Upper lobe of left lung (tissue), 6 donors: ENCODE data around the gene CFAP43. TPM values are rescaled to one million over a fixed set of nuclear protein-coding genes. Genes with fewer than 3 reads are reported as not detected.

Experiments
- ATAC-seq, 2 donors: fragments of 200-7000 bp; cut with Tn5 transposase; one replicate each; pipeline ENCODE4 v1.9.1; 2022; ENCODE audit warnings: mild to moderate bottlenecking in 2 of 2, moderate library complexity in 2 of 2; ENCODE audit not compliant: low FRiP score in 2 of 2
- DNase-seq, 2 donors: peaks; one replicate each; pipeline ENCODE4 v3.0.0-alpha.2; 2019 to 2020
- H3K27ac ChIP-seq, 4 donors: fragments of 200-600 bp; sonication (generic); one replicate each; pipeline ENCODE4 v1.5.1; 2016 to 2019
- H3K27me3 ChIP-seq, 4 donors: fragments of 200-600 bp; sonication (generic); one replicate each; pipeline ENCODE4 v1.5.1; 2017 to 2019
- H3K36me3 ChIP-seq, 4 donors: fragments of 200-600 bp; sonication (generic); one replicate each; pipeline ENCODE4 v1.5.1; 2016 to 2019
- H3K4me1 ChIP-seq, 4 donors: fragments of 200-600 bp; sonication (generic); one replicate each; pipeline ENCODE4 v1.5.1; 2018 to 2019
- H3K4me3 ChIP-seq, 4 donors: fragments of 200-600 bp; sonication (generic); one replicate each; pipeline ENCODE4 v1.5.1; 2017 to 2019; ENCODE audit warnings: mild to moderate bottlenecking in 2 of 4, moderate library complexity in 1 of 4
- H3K9me3 ChIP-seq, 4 donors: fragments of 200-600 bp; sonication (generic); one replicate each; pipeline ENCODE4 v1.5.1; 2018 to 2019
- EP300 ChIP-seq, 4 donors: sonication (generic); formaldehyde crosslinking; IDR thresholded peaks; one replicate each; pipeline ENCODE4 v1.5.1; 2017; ENCODE audit warnings: antibody characterized with exemption in 4 of 4, control low read depth in 2 of 4
- POLR2A ChIP-seq, 4 donors: fragments of 450-650 bp; IDR thresholded peaks; one replicate each; pipeline ENCODE4 v1.5.1; 2016 to 2017; ENCODE audit warnings: antibody characterized with exemption in 4 of 4, mild to moderate bottlenecking in 2 of 4
- POLR2AphosphoS5 ChIP-seq, 2 donors: sonication (generic); formaldehyde crosslinking; IDR thresholded peaks; one replicate each; pipeline ENCODE4 v1.5.1; 2017; ENCODE audit warnings: antibody characterized with exemption in 2 of 2
- WGBS, 2 donors: methylation state at CpG; one replicate each; pipeline ENCODE4 v1.1.5; 2017 to 2018; 5-methylcytosine and 5-hydroxymethylcytosine counted together
- total RNA-seq, 6 donors: library from RNA; depleted of rRNA in 4 of 6; stranded (reverse); fragments of >200 nt in 4 of 6; gene quantifications; one replicate each; pipeline versions ENCODE4 v1.1.0 to v1.2.1, GENCODE V29; 2016 to 2021
- TF ChIP-seq, protein P1 (sequence below), 6 experiments: fragments of 450-650 bp in 4 of 6; fragments of 200-600 bp in 2 of 6; sonication (generic) in 2 of 6; IDR thresholded peaks; one replicate each; pipeline ENCODE4 v1.5.1; 2016 to 2019; ENCODE audit warnings: antibody characterized with exemption in 6 of 6
- donor health status: DM: no; HTN: no; CAD: no; lungs with moderate emphysema.
- donor health status: DM: no; HTN: yes; CAD: no; lungs with severe emphysema.

The CFAP43 gene
- total RNA-seq, 6 donors from 2014 or later: 0.69 to 121 (median 10.0) TPM

DNA sequence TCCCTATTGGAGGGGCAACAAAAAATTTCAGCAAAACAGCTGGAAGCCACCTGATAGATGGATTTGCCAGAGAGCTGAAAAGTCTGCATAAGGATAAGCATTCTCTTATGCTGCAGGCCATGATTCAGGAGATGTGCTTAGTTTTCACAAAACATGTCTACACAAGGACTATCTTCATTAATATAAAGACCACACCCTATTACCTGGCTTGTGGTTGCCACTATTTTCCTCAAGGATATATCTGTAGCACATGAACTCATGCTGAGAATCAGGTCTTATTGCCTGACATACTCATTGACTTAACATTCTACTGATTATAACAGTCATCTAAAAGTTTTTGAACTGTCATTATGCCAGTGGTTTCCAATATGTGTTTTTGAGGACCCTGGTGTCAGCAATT is 139.4 kb downstream of the CFAP43 start:
- Histone ChIP-seq H3K27me3 (no peaks in the 10 kb centered on the region), H3K36me3 (no peaks in the 10 kb centered on the region), H3K27ac (no peak overlapping the region), H3K4me3 (no peak overlapping the region), H3K9me3 (peaks cover 0 to 5% (median 0%) of the 10 kb centered on the region in 4 donors), H3K4me1 (peaks cover 0 to 3% (median 0%) of the 10 kb centered on the region in 4 donors)
- ATAC-seq (no peak), DNase-seq (no peak)
- TF ChIP-seq POLR2A (IDR thresholded peaks at IDR 0.05) (no peak), POLR2AphosphoS5 (IDR thresholded peaks at IDR 0.05) (no peak), EP300 (IDR thresholded peaks at IDR 0.05) (no peak)
- TF ChIP-seq, protein P1, sequence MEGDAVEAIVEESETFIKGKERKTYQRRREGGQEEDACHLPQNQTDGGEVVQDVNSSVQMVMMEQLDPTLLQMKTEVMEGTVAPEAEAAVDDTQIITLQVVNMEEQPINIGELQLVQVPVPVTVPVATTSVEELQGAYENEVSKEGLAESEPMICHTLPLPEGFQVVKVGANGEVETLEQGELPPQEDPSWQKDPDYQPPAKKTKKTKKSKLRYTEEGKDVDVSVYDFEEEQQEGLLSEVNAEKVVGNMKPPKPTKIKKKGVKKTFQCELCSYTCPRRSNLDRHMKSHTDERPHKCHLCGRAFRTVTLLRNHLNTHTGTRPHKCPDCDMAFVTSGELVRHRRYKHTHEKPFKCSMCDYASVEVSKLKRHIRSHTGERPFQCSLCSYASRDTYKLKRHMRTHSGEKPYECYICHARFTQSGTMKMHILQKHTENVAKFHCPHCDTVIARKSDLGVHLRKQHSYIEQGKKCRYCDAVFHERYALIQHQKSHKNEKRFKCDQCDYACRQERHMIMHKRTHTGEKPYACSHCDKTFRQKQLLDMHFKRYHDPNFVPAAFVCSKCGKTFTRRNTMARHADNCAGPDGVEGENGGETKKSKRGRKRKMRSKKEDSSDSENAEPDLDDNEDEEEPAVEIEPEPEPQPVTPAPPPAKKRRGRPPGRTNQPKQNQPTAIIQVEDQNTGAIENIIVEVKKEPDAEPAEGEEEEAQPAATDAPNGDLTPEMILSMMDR (IDR thresholded peaks at IDR 0.05): no peak

DNA sequence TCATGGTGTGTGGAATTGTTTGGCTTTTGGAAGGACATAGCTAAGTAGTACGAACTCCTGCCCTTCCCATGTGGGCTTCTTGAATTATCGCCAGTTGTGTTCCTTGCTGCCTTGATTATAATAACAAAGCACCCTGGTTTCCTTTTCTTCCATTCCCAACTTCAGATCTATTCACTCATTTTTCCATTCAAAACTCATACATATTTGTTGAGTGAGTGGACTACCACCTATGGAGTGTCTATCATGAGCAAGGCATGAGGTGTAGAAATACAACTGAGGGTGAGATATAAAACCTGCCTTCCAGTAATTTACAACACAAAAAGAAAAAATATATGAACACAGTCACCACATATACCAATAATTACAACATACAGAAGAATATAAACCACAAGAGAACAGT is 141.6 kb downstream of the CFAP43 start:
- H3K9me3 ChIP-seq: no peaks in the 10 kb centered on the region
- H3K27ac ChIP-seq: no peak overlapping the region
- no peak overlapping the region for H3K4me3 ChIP-seq
- peaks cover 0 to 3% (median 0%) of the 10 kb centered on the region in 4 donors for H3K4me1 ChIP-seq
- H3K36me3 ChIP-seq: no peaks in the 10 kb centered on the region
- H3K27me3 ChIP-seq: no peaks in the 10 kb centered on the region
- TF ChIP-seq POLR2AphosphoS5 (IDR thresholded peaks at IDR 0.05): no peak
- no peak for TF ChIP-seq EP300 (IDR thresholded peaks at IDR 0.05)
- DNase-seq (no peak), ATAC-seq (no peak)
- WGBS, 2 donors: 56 to 69% methylated on average over 2 of the region's 2 CpGs

DNA sequence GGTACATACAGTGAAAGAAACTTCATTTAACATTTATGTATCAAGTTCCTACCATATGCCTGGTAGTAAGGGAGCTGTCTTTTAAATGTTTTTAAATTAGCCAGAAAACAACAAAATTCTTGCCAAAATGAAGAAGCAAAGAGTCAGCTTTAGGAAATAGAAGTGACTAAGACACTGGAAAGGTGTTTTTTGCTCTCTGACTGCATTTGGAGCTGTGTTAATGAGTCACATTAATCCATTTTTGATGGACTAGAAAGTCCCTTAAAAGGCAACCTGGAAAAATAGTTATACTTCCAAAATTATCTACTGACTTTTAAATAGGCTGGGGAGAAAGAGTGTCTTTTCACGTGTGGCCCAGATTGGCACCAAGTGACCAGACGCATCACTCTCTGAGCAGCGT is 142.5 kb downstream of the CFAP43 start:
- Histone ChIP-seq H3K4me3 (no peak overlapping the region), H3K36me3 (no peaks in the 10 kb centered on the region), H3K4me1 (peaks cover 0 to 5% (median 2%) of the 10 kb centered on the region in 4 donors), H3K9me3 (no peaks in the 10 kb centered on the region), H3K27ac (no peak overlapping the region), H3K27me3 (no peaks in the 10 kb centered on the region)
- 76 to 86% methylated on average over 3 of the region's 3 CpGs for WGBS, 2 donors
- DNase-seq: no peak
- no peak for ATAC-seq
- TF ChIP-seq, protein P1 (IDR thresholded peaks at IDR 0.05): no peak
- no peak for TF ChIP-seq POLR2AphosphoS5 (IDR thresholded peaks at IDR 0.05)
- no peak for TF ChIP-seq POLR2A (IDR thresholded peaks at IDR 0.05)
- TF ChIP-seq EP300 (IDR thresholded peaks at IDR 0.05): no peak

DNA sequence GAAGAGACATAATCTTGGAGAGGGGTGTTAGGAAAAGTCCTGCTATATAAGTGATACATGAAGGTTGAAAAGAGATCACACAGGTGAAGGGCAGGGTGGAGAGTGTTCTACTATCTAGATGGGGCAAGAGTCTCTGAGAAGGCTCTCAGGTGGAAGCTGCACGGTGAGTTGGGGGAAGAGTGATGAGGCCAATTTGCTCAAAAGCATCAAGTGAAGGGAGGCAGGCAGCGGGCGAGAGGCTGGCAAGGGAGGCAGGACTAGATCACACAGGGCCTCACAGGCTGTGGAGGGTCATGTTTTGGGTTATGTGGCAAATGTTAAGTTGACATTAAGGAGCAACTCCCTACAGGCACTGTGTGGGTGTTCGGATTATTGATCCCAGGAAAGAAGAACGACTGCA is 143.9 kb downstream of the CFAP43 start:
- no peak for DNase-seq
- WGBS, 2 donors: 97 to 98% methylated on average over 5 of the region's 5 CpGs
- Histone ChIP-seq H3K27me3 (no peaks in the 10 kb centered on the region), H3K27ac (no peak overlapping the region), H3K4me3 (no peak overlapping the region), H3K4me1 (peaks cover 0 to 6% (median 2%) of the 10 kb centered on the region in 4 donors), H3K9me3 (no peaks in the 10 kb centered on the region), H3K36me3 (no peaks in the 10 kb centered on the region)
- no peak for ATAC-seq
- no peak for TF ChIP-seq POLR2A (IDR thresholded peaks at IDR 0.05)
- TF ChIP-seq EP300 (IDR thresholded peaks at IDR 0.05): no peak
- TF ChIP-seq, protein P1 (IDR thresholded peaks at IDR 0.05): no peak
- no peak for TF ChIP-seq POLR2AphosphoS5 (IDR thresholded peaks at IDR 0.05)

DNA sequence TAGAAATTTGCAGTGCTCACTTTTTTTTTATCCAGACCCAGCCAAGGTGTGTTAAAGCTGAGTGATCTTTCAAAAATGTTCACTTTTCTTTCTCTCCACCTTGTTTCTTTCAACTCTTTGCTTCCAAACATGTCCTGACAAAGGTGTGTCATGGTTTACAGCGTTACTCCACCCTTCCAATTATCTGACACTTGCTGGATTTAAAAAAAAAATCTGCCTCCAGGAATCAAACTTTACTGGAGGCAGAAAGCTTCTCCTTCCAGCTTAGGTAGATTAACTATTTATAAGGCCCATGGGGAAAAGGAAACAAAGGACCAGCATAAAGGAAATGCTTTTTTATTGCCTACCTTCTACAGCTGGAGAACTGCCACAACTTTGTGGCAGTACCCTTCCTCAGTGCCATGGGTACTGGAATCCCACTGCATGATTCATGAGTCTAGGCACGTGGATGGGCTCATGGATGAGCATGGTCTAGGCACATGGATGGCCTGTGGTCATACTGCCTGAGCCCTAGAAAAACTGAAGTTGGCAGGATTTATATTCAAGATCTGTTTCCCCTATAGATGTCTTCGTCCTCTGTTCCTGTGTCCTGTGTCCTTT is 146.3 kb downstream of the CFAP43 start, which contains the start of gene COL17A1:
Gene COL17A1, minus strand, starts transcription at position 80 of the 600 bp plus-strand sequence. CDS start 5,207 bp downstream, outside the sequence.
- H3K27me3 ChIP-seq: no peaks in the 10 kb centered on the region
- H3K4me1 ChIP-seq: peaks cover 0 to 6% (median under 1%) of the 10 kb centered on the region in 4 donors
- ATAC-seq (no peak), DNase-seq (no peak)
- no peaks in the 10 kb centered on the region for H3K36me3 ChIP-seq
- 87% methylated on average over 3 of the region's 3 CpGs for WGBS, 2 donors
- H3K4me3 ChIP-seq: no peak within 1 kb of the TSS
- H3K9me3 ChIP-seq: no peaks in the 10 kb centered on the region
- H3K27ac ChIP-seq: peak within 1 kb of the TSS in 1 of 4 donors; percentile 20
- no peak for TF ChIP-seq POLR2A (IDR thresholded peaks at IDR 0.05)
